DND-41 (cell line): Measurements from ENCODE around the gene RAB7B.

Experiments used
- ATAC-seq: fragments of 200-7000 bp; cut with Tn5 transposase; 3 replicates; pipeline ENCODE4 v1.9.1; 2021; ENCODE audit warnings: low read depth; ENCODE audit not compliant: insufficient read depth
- DNase-seq: peaks from one replicate; pipeline ENCODE4 v3.0.0-alpha.2; 2020
- H2AFZ ChIP-seq: 2 replicates; pipeline ENCODE4 v1.6.0; 2012; ENCODE audit warnings: low read depth, low read length
- H3K27ac ChIP-seq: 2 replicates; pipeline ENCODE4 v1.5.1; 2012; ENCODE audit warnings: low read length, inconsistent platforms
- H3K27me3 ChIP-seq: fragments of 200-600 bp; sonication (generic); 2 replicates; pipeline ENCODE4 v1.6.0; 2012; ENCODE audit warnings: low read length, mild to moderate bottlenecking, inconsistent platforms; ENCODE audit not compliant: insufficient read depth, poor library complexity
- H3K36me3 ChIP-seq: 2 replicates; pipeline ENCODE4 v1.5.1; 2012; ENCODE audit warnings: low read length, inconsistent platforms; ENCODE audit not compliant: insufficient read depth
- H3K4me1 ChIP-seq: 2 replicates; pipeline ENCODE4 v1.5.1; 2012; ENCODE audit warnings: mild to moderate bottlenecking, low read length; ENCODE audit not compliant: insufficient read depth
- H3K4me2 ChIP-seq: 2 replicates; pipeline ENCODE4 v1.6.0; 2012; ENCODE audit warnings: mild to moderate bottlenecking, moderate library complexity, low read length, inconsistent platforms; ENCODE audit not compliant: insufficient read depth
- H3K4me3 ChIP-seq, 2 experiments: fragments of 200-600 bp in 1 of 2; shearing (Covaris generic) in 1 of 2; 2 replicates each; pipeline ENCODE4 v1.5.1; 2012 to 2016; ENCODE audit warnings: inconsistent platforms in 2 of 2, low read length in 2 of 2, mild to moderate bottlenecking in 2 of 2, low read depth in 1 of 2, moderate library complexity in 1 of 2
- H3K79me2 ChIP-seq: 2 replicates; pipeline ENCODE4 v1.6.0; 2012; ENCODE audit warnings: low read length, inconsistent platforms; ENCODE audit not compliant: insufficient read depth
- H3K9ac ChIP-seq: 2 replicates; pipeline ENCODE4 v1.6.0; 2012; ENCODE audit warnings: low read depth, mild to moderate bottlenecking, inconsistent platforms, low read length, moderate library complexity
- H3K9me3 ChIP-seq: 2 replicates; pipeline ENCODE4 v1.5.1; 2012; ENCODE audit warnings: low read length, moderate library complexity, mild to moderate bottlenecking, inconsistent platforms; ENCODE audit not compliant: insufficient read depth, severe bottlenecking
- H4K20me1 ChIP-seq: 2 replicates; pipeline ENCODE4 v1.6.0; 2012; ENCODE audit warnings: low read length; ENCODE audit not compliant: insufficient read depth
- EZH2 ChIP-seq: IDR thresholded peaks from 3 replicates; pipeline ENCODE4 v1.6.1; 2012; ENCODE audit warnings: borderline replicate concordance, low read depth, mild to moderate bottlenecking, moderate library complexity, low read length, inconsistent platforms; ENCODE audit not compliant: severe bottlenecking
- TF ChIP-seq, protein P1 (sequence below): IDR thresholded peaks from 2 replicates; pipeline ENCODE4 v1.5.1; 2012; ENCODE audit warnings: borderline replicate concordance, low read length, moderate library complexity, mild to moderate bottlenecking; ENCODE audit not compliant: poor library complexity, severe bottlenecking; ENCODE audit errors: extremely low read depth

The RAB7B gene

DNA sequence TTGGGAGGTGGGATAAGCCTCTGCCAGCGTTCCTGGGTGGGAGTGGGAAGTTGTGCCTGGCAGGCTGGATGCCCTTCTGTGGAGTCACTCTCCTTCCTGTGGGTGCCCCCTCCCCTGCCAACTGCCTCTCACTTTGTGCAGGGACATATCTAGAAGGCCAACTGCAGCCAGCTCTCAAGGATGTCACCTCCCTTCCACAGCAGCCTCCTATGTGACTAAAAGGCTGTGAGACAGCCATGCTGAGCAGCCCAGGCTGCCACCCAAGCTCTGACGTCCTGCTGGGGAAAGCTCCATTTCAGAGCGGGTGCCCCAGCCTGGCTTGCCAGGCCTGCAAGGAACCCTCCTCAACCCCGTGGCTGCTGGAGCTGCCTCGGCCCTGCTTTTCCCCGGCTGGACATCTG, 40.4 kb downstream of the RAB7B start:
- H3K4me2 ChIP-seq: no peak overlapping the region
- no peak overlapping the region for H3K27ac ChIP-seq
- no peak for ATAC-seq

DNA sequence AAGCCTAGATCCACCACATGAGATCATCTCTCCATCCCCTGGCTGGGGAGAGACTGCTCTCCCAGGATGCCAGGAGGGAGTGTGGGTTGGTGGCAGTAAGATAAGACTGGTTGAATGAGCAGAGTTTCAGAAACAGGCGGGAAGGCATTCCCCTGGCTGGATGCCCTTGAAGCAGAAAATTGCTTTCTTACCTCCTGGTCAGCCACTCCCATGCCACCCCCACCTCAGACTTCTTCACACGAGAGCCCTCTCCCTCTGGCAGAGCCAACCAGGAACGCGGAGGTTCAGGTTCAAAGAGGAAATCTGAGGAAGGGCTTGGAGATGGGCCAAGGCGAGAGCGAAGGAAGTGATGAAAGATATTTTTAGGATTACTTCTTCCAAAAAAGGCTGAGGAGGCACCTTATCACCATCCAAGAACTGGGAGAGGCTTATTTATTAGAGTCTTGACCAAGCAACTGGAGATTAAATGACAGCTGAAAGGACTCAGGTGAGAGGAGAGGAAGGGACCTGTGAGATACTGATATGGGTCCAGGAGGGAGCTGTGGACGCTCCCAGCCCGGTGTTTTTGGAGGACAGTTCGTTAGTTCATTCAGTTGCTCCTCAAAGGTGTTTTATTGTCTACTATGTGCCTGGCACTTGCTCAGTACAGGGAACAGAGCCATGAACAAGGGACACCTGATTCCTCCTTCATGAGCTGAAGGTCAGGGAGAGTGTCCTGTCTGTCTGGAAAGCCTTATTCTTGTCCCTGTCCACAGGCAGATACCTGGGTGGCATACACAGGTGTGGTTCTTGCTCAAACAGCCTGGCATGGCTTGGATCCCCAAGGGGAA, 41.0 kb downstream of the RAB7B start:
- Histone ChIP-seq H4K20me1 (no peaks in the 10 kb centered on the region), H3K36me3 (no peaks in the 10 kb centered on the region), H3K9ac (no peak overlapping the region), H2AFZ (no peak overlapping the region), H3K27me3 (peaks cover 32% of the 10 kb centered on the region), H3K27ac (no peak overlapping the region), H3K79me2 (no peaks in the 10 kb centered on the region), H3K4me2 (no peak overlapping the region), H3K9me3 (no peaks in the 10 kb centered on the region), H3K4me3 (no peak overlapping the region), H3K4me1 (no peaks in the 10 kb centered on the region)
- ATAC-seq (no peak), DNase-seq (no peak)
- TF ChIP-seq, protein P1, sequence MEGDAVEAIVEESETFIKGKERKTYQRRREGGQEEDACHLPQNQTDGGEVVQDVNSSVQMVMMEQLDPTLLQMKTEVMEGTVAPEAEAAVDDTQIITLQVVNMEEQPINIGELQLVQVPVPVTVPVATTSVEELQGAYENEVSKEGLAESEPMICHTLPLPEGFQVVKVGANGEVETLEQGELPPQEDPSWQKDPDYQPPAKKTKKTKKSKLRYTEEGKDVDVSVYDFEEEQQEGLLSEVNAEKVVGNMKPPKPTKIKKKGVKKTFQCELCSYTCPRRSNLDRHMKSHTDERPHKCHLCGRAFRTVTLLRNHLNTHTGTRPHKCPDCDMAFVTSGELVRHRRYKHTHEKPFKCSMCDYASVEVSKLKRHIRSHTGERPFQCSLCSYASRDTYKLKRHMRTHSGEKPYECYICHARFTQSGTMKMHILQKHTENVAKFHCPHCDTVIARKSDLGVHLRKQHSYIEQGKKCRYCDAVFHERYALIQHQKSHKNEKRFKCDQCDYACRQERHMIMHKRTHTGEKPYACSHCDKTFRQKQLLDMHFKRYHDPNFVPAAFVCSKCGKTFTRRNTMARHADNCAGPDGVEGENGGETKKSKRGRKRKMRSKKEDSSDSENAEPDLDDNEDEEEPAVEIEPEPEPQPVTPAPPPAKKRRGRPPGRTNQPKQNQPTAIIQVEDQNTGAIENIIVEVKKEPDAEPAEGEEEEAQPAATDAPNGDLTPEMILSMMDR: no peak
- no peak for TF ChIP-seq EZH2

More for the DNA sequence above, 40.4 kb downstream of the RAB7B start:
- no peaks in the 10 kb centered on the region for H3K79me2 ChIP-seq
- H3K4me3 ChIP-seq: no peak overlapping the region
- no peaks in the 10 kb centered on the region for H3K36me3 ChIP-seq
- H3K4me1 ChIP-seq: no peaks in the 10 kb centered on the region
- no peak overlapping the region for H2AFZ ChIP-seq
- DNase-seq: no peak
- TF ChIP-seq EZH2: no peak
- TF ChIP-seq, protein P1: no peak
- H4K20me1 ChIP-seq: no peaks in the 10 kb centered on the region
- peaks cover 32% of the 10 kb centered on the region for H3K27me3 ChIP-seq
- H3K9ac ChIP-seq: no peak overlapping the region
- no peaks in the 10 kb centered on the region for H3K9me3 ChIP-seq

DNA sequence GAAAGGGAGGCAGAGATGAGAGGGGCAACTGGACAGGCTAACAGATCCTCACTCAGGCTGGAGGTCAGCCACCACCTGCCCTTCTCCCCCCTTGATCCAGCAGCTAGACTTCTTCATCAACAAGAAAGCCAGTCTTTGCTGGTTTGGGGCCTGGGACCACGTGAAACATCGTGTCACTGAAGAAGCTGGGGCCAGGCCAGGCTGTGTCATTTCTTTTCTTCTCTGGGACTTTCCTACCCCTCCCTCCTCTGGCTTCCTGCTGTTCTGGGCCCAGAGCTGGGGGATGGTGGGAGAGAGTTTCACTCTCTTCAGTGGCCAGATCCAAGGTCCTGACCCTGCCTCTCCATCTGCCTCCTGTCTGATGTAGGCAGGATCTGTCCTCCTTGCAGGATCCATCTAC, 41.8 kb downstream of the RAB7B start:
- no peak overlapping the region for H3K4me3 ChIP-seq
- H3K4me1 ChIP-seq: no peaks in the 10 kb centered on the region
- H4K20me1 ChIP-seq: no peaks in the 10 kb centered on the region
- H3K27ac ChIP-seq: no peak overlapping the region
- H3K36me3 ChIP-seq: no peaks in the 10 kb centered on the region
- peaks cover 39% of the 10 kb centered on the region for H3K27me3 ChIP-seq
- no peaks in the 10 kb centered on the region for H3K9me3 ChIP-seq
- ATAC-seq: no peak
- H3K79me2 ChIP-seq: no peaks in the 10 kb centered on the region
- H3K4me2 ChIP-seq: no peak overlapping the region
- no peak for DNase-seq
- TF ChIP-seq, protein P1: no peak
- no peak for TF ChIP-seq EZH2
- no peak overlapping the region for H2AFZ ChIP-seq
- no peak overlapping the region for H3K9ac ChIP-seq
